Stimulated activated naive CD8-positive, alpha-beta T cell treated with anti-CD3 and anti-CD28 coated beads, Interleukin-15, Interleukin-2, amounts not matched to agents 100 ng/mL and 50 ng/mL, for 24 hours (primary cell): ENCODE results near the gene TMPRSS6.

Experiments used
- H3K27ac Mint-ChIP-seq: one replicate; pipeline ENCODE4 v1.8.0; 2021; ENCODE audit warnings: mild to moderate bottlenecking, mixed read lengths
- H3K27me3 Mint-ChIP-seq: one replicate; pipeline ENCODE4 v1.8.0; 2021; ENCODE audit warnings: mixed read lengths
- H3K36me3 Mint-ChIP-seq: one replicate; pipeline ENCODE4 v1.8.0; 2021; ENCODE audit warnings: low read depth, mixed read lengths
- H3K4me1 Mint-ChIP-seq: one replicate; pipeline ENCODE4 v1.8.0; 2021; ENCODE audit warnings: low read depth, mixed read lengths
- H3K4me3 Mint-ChIP-seq: one replicate; pipeline ENCODE4 v1.8.0; 2021; ENCODE audit warnings: mild to moderate bottlenecking, mixed read lengths
- H3K9me3 Mint-ChIP-seq: one replicate; pipeline ENCODE4 v1.8.0; 2021; ENCODE audit warnings: mixed read lengths

Gene TMPRSS6

GRCh38 chr22:37109242-37109917, at the start of gene TMPRSS6:
Gene TMPRSS6, minus strand, starts transcription at chr22:37109713. Its CDS starts 6,296 bp downstream, at chr22:37103417.
- Mint-ChIP-seq H3K27me3 (no peaks in the 10 kb centered on the region), H3K27ac (no peak within 1 kb of the TSS), H3K36me3 (no peaks in the 10 kb centered on the region), H3K9me3 (no peaks in the 10 kb centered on the region), H3K4me1 (no peaks in the 10 kb centered on the region), H3K4me3 (no peak within 1 kb of the TSS)

- Mint-ChIP-seq H3K27me3 (peaks cover 7% of the 10 kb centered on the region), H3K9me3 (no peaks in the 10 kb centered on the region), H3K36me3 (no peaks in the 10 kb centered on the region), H3K4me3 (no peak overlapping the region), H3K4me1 (peaks cover 88% of the 10 kb centered on the region), H3K27ac (no peak overlapping the region)
These were observed 49.4 kb upstream of the TMPRSS6 start for GRCh38 chr22:37158963-37159290.

GRCh38 chr22:37157516-37158285, 48.2 kb upstream of the TMPRSS6 start:
- peak overlapping the region; percentile 48 for H3K27ac Mint-ChIP-seq
- H3K36me3 Mint-ChIP-seq = no peaks in the 10 kb centered on the region
- H3K9me3 Mint-ChIP-seq = no peaks in the 10 kb centered on the region
- H3K4me1 Mint-ChIP-seq = peaks cover 76% of the 10 kb centered on the region
- peaks cover 7% of the 10 kb centered on the region for H3K27me3 Mint-ChIP-seq
- no peak overlapping the region for H3K4me3 Mint-ChIP-seq

GRCh38 chr22:37156686-37157435, 47.3 kb upstream of the TMPRSS6 start:
- peaks cover 72% of the 10 kb centered on the region for H3K4me1 Mint-ChIP-seq
- H3K36me3 Mint-ChIP-seq = no peaks in the 10 kb centered on the region
- H3K9me3 Mint-ChIP-seq = no peaks in the 10 kb centered on the region
- peak overlapping the region; percentile 48 for H3K27ac Mint-ChIP-seq
- H3K4me3 Mint-ChIP-seq = no peak overlapping the region
- peaks cover 7% of the 10 kb centered on the region for H3K27me3 Mint-ChIP-seq

DNA sequence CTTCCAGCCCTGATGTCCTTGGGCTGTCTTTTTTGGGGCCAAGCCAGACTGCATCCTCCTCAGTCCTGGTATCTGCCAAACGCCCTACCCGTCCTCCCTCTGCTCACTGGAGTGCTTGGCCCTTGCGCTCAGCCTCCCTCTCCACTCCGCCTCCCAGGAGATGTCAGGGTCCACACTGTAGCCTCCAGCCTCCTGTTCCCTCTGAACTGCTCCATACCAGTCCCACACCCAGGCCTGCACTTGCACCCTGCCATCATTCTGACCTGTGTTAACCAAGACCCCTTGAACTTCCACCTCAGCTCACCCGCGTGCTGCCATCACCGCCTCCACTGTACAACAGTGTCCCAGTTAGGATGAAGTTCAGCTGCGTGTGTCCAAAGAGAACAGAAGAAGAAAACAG, 46.5 kb upstream of the TMPRSS6 start:
- no peaks in the 10 kb centered on the region for H3K36me3 Mint-ChIP-seq
- H3K4me1 Mint-ChIP-seq = peaks cover 70% of the 10 kb centered on the region
- no peak overlapping the region for H3K4me3 Mint-ChIP-seq
- H3K27ac Mint-ChIP-seq = no peak overlapping the region
- peaks cover under 1% of the 10 kb centered on the region for H3K9me3 Mint-ChIP-seq
- peaks cover 7% of the 10 kb centered on the region for H3K27me3 Mint-ChIP-seq

- Mint-ChIP-seq H3K36me3 (no peaks in the 10 kb centered on the region), H3K4me1 (peaks cover 70% of the 10 kb centered on the region), H3K4me3 (no peak overlapping the region), H3K27ac (peak overlapping the region; percentile 36), H3K27me3 (peaks cover 7% of the 10 kb centered on the region), H3K9me3 (peaks cover 4% of the 10 kb centered on the region)
These were observed 45.6 kb upstream of the TMPRSS6 start for GRCh38 chr22:37154925-37155712.

- peaks cover 4% of the 10 kb centered on the region for H3K9me3 Mint-ChIP-seq
- peaks cover 7% of the 10 kb centered on the region for H3K27me3 Mint-ChIP-seq
- H3K27ac Mint-ChIP-seq = no peak overlapping the region
- H3K4me1 Mint-ChIP-seq = peaks cover 66% of the 10 kb centered on the region
- H3K4me3 Mint-ChIP-seq = no peak overlapping the region
- H3K36me3 Mint-ChIP-seq = no peaks in the 10 kb centered on the region
These were observed 44.4 kb upstream of the TMPRSS6 start for GRCh38 chr22:37153901-37154300.

- peaks cover 4% of the 10 kb centered on the region for H3K9me3 Mint-ChIP-seq
- peaks cover 9% of the 10 kb centered on the region for H3K36me3 Mint-ChIP-seq
- no peak overlapping the region for H3K4me3 Mint-ChIP-seq
- no peaks in the 10 kb centered on the region for H3K27me3 Mint-ChIP-seq
- H3K4me1 Mint-ChIP-seq = peaks cover 64% of the 10 kb centered on the region
- H3K27ac Mint-ChIP-seq = no peak overlapping the region
These were observed 41.9 kb upstream of the TMPRSS6 start for GRCh38 chr22:37151401-37151800.

GRCh38 chr22:37150701-37151100, 41.2 kb upstream of the TMPRSS6 start:
- H3K4me3 Mint-ChIP-seq = peak overlapping the region; percentile 50
- H3K9me3 Mint-ChIP-seq = peaks cover 4% of the 10 kb centered on the region
- peaks cover 12% of the 10 kb centered on the region for H3K36me3 Mint-ChIP-seq
- peaks cover 65% of the 10 kb centered on the region for H3K4me1 Mint-ChIP-seq
- H3K27me3 Mint-ChIP-seq = no peaks in the 10 kb centered on the region
- peak overlapping the region; percentile 77 for H3K27ac Mint-ChIP-seq

- peaks cover 4% of the 10 kb centered on the region for H3K9me3 Mint-ChIP-seq
- peak overlapping the region; percentile 84 for H3K4me3 Mint-ChIP-seq
- peaks cover 17% of the 10 kb centered on the region for H3K36me3 Mint-ChIP-seq
- H3K27me3 Mint-ChIP-seq = no peaks in the 10 kb centered on the region
- peaks cover 70% of the 10 kb centered on the region for H3K4me1 Mint-ChIP-seq
- peak overlapping the region; percentile 99 for H3K27ac Mint-ChIP-seq
These were observed 39.5 kb upstream of the TMPRSS6 start for GRCh38 chr22:37148742-37149665.

DNA sequence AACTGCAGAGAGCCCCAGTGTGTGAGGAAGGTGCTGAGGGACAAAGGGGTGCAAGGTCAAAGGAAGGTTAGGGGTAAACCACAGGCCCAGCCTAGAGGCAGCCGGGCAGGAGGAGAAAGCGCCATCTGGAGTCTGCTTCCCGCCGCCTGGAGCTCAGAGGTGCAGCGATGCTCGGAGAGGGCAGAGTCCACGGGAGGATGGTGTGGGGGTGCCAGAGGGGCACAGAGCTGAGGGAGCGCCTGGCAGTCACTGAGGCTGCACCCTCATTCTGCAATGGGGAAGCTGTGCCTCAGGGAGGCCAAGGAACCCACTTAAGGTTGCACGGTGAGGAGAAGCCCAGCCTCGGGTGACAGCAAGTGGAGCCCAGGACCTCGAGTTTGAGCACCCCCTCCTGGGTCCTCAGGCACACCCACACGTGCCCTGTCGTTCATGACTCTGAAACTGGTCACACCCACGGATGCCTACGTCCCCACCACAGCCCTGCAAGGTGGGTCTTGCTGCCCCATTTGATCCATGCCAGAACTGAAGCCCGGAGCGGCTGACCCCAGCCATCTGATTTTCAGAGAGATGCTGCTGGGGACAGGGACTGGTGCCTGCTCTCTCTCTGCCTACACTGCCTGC, 38.6 kb upstream of the TMPRSS6 start:
- Mint-ChIP-seq H3K4me1 (peaks cover 78% of the 10 kb centered on the region), H3K4me3 (peak overlapping the region; percentile 84), H3K36me3 (peaks cover 23% of the 10 kb centered on the region), H3K27ac (peak overlapping the region; percentile 99), H3K27me3 (no peaks in the 10 kb centered on the region), H3K9me3 (peaks cover 4% of the 10 kb centered on the region)

GRCh38 chr22:37147186-37147990, 37.9 kb upstream of the TMPRSS6 start:
- Mint-ChIP-seq H3K36me3 (peaks cover 30% of the 10 kb centered on the region), H3K27ac (peak overlapping the region; percentile 99), H3K9me3 (peaks cover 4% of the 10 kb centered on the region), H3K27me3 (no peaks in the 10 kb centered on the region), H3K4me3 (peak overlapping the region; percentile 84), H3K4me1 (peaks cover 79% of the 10 kb centered on the region)
